ENCODE data around the gene ECSIT.
"Not testable (repeated sequence)": the region's sequence is repeated elsewhere in the genome, so short reads cannot be mapped to it uniquely, and the experiment has no call there.

DNA sequence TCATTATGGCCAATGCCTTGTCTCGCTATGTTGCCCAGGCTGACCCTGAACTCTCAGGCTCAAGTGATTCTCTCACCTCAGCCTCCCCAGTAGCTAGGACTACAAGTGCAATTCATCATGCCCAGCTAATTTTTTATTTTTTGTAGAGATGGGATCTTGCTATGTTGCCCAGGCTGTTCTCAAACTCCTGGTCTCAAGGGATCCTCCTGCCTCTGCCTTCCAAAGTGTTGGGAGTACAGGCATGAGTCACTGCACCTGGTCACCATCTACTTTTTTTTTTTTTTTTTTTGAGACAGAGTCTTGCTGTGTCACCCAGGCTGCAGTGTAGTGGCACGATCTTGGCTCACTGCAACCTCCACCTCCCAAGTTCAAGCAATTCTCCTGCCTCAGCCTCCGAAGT is 53.6 kb downstream of the ECSIT start:
- TF ChIP-seq, protein P1, sequence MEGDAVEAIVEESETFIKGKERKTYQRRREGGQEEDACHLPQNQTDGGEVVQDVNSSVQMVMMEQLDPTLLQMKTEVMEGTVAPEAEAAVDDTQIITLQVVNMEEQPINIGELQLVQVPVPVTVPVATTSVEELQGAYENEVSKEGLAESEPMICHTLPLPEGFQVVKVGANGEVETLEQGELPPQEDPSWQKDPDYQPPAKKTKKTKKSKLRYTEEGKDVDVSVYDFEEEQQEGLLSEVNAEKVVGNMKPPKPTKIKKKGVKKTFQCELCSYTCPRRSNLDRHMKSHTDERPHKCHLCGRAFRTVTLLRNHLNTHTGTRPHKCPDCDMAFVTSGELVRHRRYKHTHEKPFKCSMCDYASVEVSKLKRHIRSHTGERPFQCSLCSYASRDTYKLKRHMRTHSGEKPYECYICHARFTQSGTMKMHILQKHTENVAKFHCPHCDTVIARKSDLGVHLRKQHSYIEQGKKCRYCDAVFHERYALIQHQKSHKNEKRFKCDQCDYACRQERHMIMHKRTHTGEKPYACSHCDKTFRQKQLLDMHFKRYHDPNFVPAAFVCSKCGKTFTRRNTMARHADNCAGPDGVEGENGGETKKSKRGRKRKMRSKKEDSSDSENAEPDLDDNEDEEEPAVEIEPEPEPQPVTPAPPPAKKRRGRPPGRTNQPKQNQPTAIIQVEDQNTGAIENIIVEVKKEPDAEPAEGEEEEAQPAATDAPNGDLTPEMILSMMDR (optimal IDR thresholded peaks at IDR 0.05 in 1 of 3, IDR thresholded peaks at IDR 0.05 in 1 of 3, conservative IDR thresholded peaks at IDR 0.05 in 1 of 3; ENCODE audit: extremely low read depth in 1 of 3, insufficient read depth in 2 of 3, low read length in 3 of 3), result not testable (repeated sequence)
- not testable (repeated sequence) for TF ChIP-seq EZH2 (IDR thresholded peaks at IDR 0.05; ENCODE audit: low read length)

Measured in keratinocyte (primary cell).